H1 (cell line): ENCODE results near the gene RBM8A. TPM values are rescaled to one million over a fixed set of nuclear protein-coding genes. Genes with fewer than 3 reads are reported as not detected.

Source experiments
- CTCF ChIA-PET: fragments of 300-600 bp; sonication (Branson Sonifier 250); formaldehyde crosslinking; loops from one replicate; lab custom pipeline; 2021; ENCODE audit not compliant: partially characterized antibody; lab: Charles Lee
- POLR2A ChIA-PET: fragments of 300-600 bp; sonication (Branson Sonifier 250); formaldehyde crosslinking; loops from one replicate; lab custom pipeline; 2021; ENCODE audit warnings: inconsistent platforms; ENCODE audit not compliant: partially characterized antibody; lab: Charles Lee
- DNase-seq, 2 experiments: peaks; one replicate each; pipeline versions ENCODE4 v3.0.0 to v3.0.0-alpha.2; 2010 to 2022; ENCODE audit warnings: low spot score in 2 of 2, low read depth in 1 of 2, mixed read lengths in 1 of 2
- FAIRE-seq: peaks from 2 replicates; lab custom pipeline; 2011; peaks lifted over from hg19 to GRCh38; lab: Jason Lieb, UNC
- H2AFZ ChIP-seq: 2 replicates; pipeline ENCODE4 v1.8.1; 2012; ENCODE audit warnings: low read length, inconsistent platforms
- H2AK5ac ChIP-seq: 2 replicates; pipeline ENCODE4 v1.6.1; 2013; ENCODE audit warnings: low read depth, low read length
- H2BK120ac ChIP-seq: replicated peaks from 2 replicates; pipeline ENCODE3; 2013; ENCODE audit warnings: low read depth, low read length, inconsistent platforms
- H2BK12ac ChIP-seq: 2 replicates; pipeline ENCODE4 v1.6.1; 2013; ENCODE audit warnings: low read depth, low read length
- H2BK15ac ChIP-seq: 2 replicates; pipeline ENCODE4 v1.6.1; 2013; ENCODE audit warnings: low read length
- H2BK20ac ChIP-seq: 2 replicates; pipeline ENCODE4 v1.6.1; 2013; ENCODE audit warnings: low read length
- H2BK5ac ChIP-seq: 2 replicates; pipeline ENCODE4 v1.6.1; 2013; ENCODE audit warnings: low read depth, low read length
- H3K14ac ChIP-seq: 2 replicates; pipeline ENCODE4 v1.6.1; 2013; ENCODE audit warnings: inconsistent platforms; ENCODE audit not compliant: insufficient read length
- H3K18ac ChIP-seq: 2 replicates; pipeline ENCODE4 v1.6.1; 2013; ENCODE audit warnings: low read length; ENCODE audit errors: extremely low read depth
- H3K23ac ChIP-seq: 2 replicates; pipeline ENCODE4 v1.6.1; 2013; ENCODE audit warnings: inconsistent platforms; ENCODE audit not compliant: insufficient read length
- H3K23me2 ChIP-seq: 2 replicates; pipeline ENCODE4 v1.6.1; 2013; ENCODE audit warnings: low read depth, low read length
- H3K27ac ChIP-seq: 2 replicates; pipeline ENCODE4 v1.6.1; 2011; ENCODE audit warnings: low read depth, low read length, inconsistent platforms
- H3K27me3 ChIP-seq, 4 experiments: replicated peaks in 1 of 4; 1 replicate in 1 of 4; 2 replicates in 3 of 4; pipeline versions ENCODE4 v1.6.1 to v1.8.1; 2011 to 2013; ENCODE audit warnings: low read length in 3 of 4, mild to moderate bottlenecking in 3 of 4, inconsistent platforms in 2 of 4, mixed read lengths in 2 of 4, moderate library complexity in 1 of 4; ENCODE audit not compliant: control insufficient read depth in 3 of 4, insufficient read depth in 3 of 4; ENCODE audit errors: extremely low read depth in 1 of 4
- H3K36me3 ChIP-seq, 4 experiments: 2 replicates each; pipeline versions ENCODE4 v1.6.1 to v1.8.1; 2011 to 2013; ENCODE audit warnings: mild to moderate bottlenecking in 4 of 4, low read length in 3 of 4, moderate library complexity in 2 of 4, control low read depth in 1 of 4, inconsistent platforms in 1 of 4; ENCODE audit not compliant: insufficient read depth in 4 of 4, control insufficient read depth in 2 of 4
- H3K4ac ChIP-seq: replicated peaks from 2 replicates; pipeline ENCODE3; 2013; ENCODE audit warnings: low read length, low read depth, mixed read lengths, inconsistent platforms; ENCODE audit not compliant: insufficient read length
- H3K4me1 ChIP-seq, 4 experiments: replicated peaks in 1 of 4; 1 replicate in 1 of 4; 2 replicates in 3 of 4; pipeline versions ENCODE4 v1.6.1 to v1.8.1; 2011 to 2013; ENCODE audit warnings: low read length in 3 of 4, inconsistent platforms in 2 of 4, mixed read lengths in 1 of 4; ENCODE audit not compliant: insufficient read depth in 4 of 4, control insufficient read depth in 3 of 4
- H3K4me2 ChIP-seq, 2 experiments: 2 replicates each; pipeline versions ENCODE4 v1.6.1 to v1.8.1; 2011 to 2013; ENCODE audit warnings: low read depth in 2 of 2, low read length in 2 of 2, control low read depth in 1 of 2, inconsistent platforms in 1 of 2, mild to moderate bottlenecking in 1 of 2; ENCODE audit not compliant: insufficient read depth in 1 of 2
- H3K4me3 ChIP-seq, 4 experiments: fragments of 200-600, 300-600 bp in 1 of 4; sonication (generic), shearing (Covaris generic), sonication (Bioruptor Twin) in 1 of 4; 2 replicates each; pipeline versions ENCODE4 v1.5.1 to v1.8.1; 2011 to 2016; ENCODE audit warnings: low read length in 4 of 4, low read depth in 3 of 4, control low read depth in 2 of 4, inconsistent platforms in 2 of 4, mild to moderate bottlenecking in 2 of 4, mixed read lengths in 1 of 4, moderate library complexity in 1 of 4; ENCODE audit not compliant: insufficient read depth in 2 of 4; ENCODE audit errors: extremely low read depth in 1 of 4
- H3K56ac ChIP-seq: replicated peaks from 2 replicates; pipeline ENCODE3; 2013; ENCODE audit warnings: low read depth, mild to moderate bottlenecking, mixed read lengths, low read length, inconsistent platforms; ENCODE audit not compliant: insufficient read length
- H3K79me1 ChIP-seq: 2 replicates; pipeline ENCODE4 v1.6.1; 2013; ENCODE audit warnings: low read depth, low read length, control low read depth
- H3K79me2 ChIP-seq, 2 experiments: 2 replicates each; pipeline versions ENCODE4 v1.6.1 to v1.8.1; 2012 to 2013; ENCODE audit warnings: low read length in 2 of 2, mild to moderate bottlenecking in 2 of 2, inconsistent platforms in 1 of 2; ENCODE audit not compliant: insufficient read depth in 2 of 2, control insufficient read depth in 1 of 2
- H3K9ac ChIP-seq, 4 experiments: replicated peaks in 1 of 4; 1 replicate in 1 of 4; 2 replicates in 3 of 4; pipeline versions ENCODE4 v1.6.1 to v1.8.1; 2011 to 2013; ENCODE audit warnings: low read depth in 3 of 4, low read length in 3 of 4, control low read depth in 2 of 4, mild to moderate bottlenecking in 2 of 4, moderate library complexity in 2 of 4, inconsistent platforms in 1 of 4; ENCODE audit errors: extremely low read depth in 1 of 4
- H3K9me3 ChIP-seq, 2 experiments: 2 replicates each; pipeline versions ENCODE4 v1.6.1 to v1.8.1; 2012 to 2013; ENCODE audit warnings: mild to moderate bottlenecking in 2 of 2, moderate library complexity in 2 of 2, control low read depth in 1 of 2, inconsistent platforms in 1 of 2, low read depth in 1 of 2, low read length in 1 of 2, mixed read lengths in 1 of 2; ENCODE audit not compliant: insufficient read depth in 2 of 2
- H4K20me1 ChIP-seq, 2 experiments: replicated peaks in 1 of 2; 2 replicates each; pipeline versions ENCODE3 to v1.8.1; 2011 to 2013; ENCODE audit warnings: inconsistent platforms in 2 of 2, low read length in 2 of 2, mild to moderate bottlenecking in 1 of 2; ENCODE audit not compliant: insufficient read depth in 2 of 2, control insufficient read depth in 1 of 2
- H4K5ac ChIP-seq: 2 replicates; pipeline ENCODE4 v1.6.1; 2013; ENCODE audit warnings: low read length, low read depth, mixed read lengths, inconsistent platforms; ENCODE audit not compliant: insufficient read length
- H4K8ac ChIP-seq: 2 replicates; pipeline ENCODE4 v1.8.0; 2013; ENCODE audit warnings: mild to moderate bottlenecking, moderate library complexity, low read length, inconsistent platforms; ENCODE audit not compliant: insufficient read depth; ENCODE audit errors: extremely low read depth
- H4K91ac ChIP-seq: replicated peaks from 2 replicates; pipeline ENCODE3; 2013; ENCODE audit warnings: low read length, mixed read lengths, inconsistent platforms; ENCODE audit not compliant: insufficient read length
- ATF2 ChIP-seq: IDR thresholded peaks from 2 replicates; pipeline ENCODE4 v1.6.1; 2012; ENCODE audit warnings: low read length, inconsistent platforms
- CREB1 ChIP-seq: IDR thresholded peaks from 2 replicates; pipeline ENCODE4 v1.6.1; 2012; ENCODE audit warnings: inconsistent platforms
- GABPA ChIP-seq: IDR thresholded peaks from 2 replicates; pipeline ENCODE4 v1.6.1; 2011; ENCODE audit warnings: mild to moderate bottlenecking, low read length, moderate library complexity, borderline replicate concordance; ENCODE audit not compliant: insufficient read depth
- HDAC2 ChIP-seq, 2 experiments: fragments of 300-600 bp in 1 of 2; sonication (generic) in 1 of 2; IDR thresholded peaks; 2 replicates each; pipeline ENCODE4 v1.6.1; 2011 to 2012; ENCODE audit warnings: low read depth in 2 of 2, low read length in 2 of 2, mild to moderate bottlenecking in 2 of 2, moderate library complexity in 2 of 2, borderline replicate concordance in 1 of 2, inconsistent platforms in 1 of 2
- HDAC6 ChIP-seq: IDR thresholded peaks from one replicate; pipeline ENCODE4 v1.7.1; 2012; ENCODE audit warnings: low read depth, mild to moderate bottlenecking, inconsistent platforms, low read length, moderate library complexity
- KDM1A ChIP-seq: fragments of 200-600, 300-600 bp; sonication (generic); IDR thresholded peaks from 2 replicates; pipeline ENCODE4 v1.7.1; 2016; ENCODE audit warnings: mild to moderate bottlenecking, low read length, borderline replicate concordance
- NRF1 ChIP-seq: IDR thresholded peaks from 2 replicates; pipeline ENCODE4 v1.6.1; 2011; ENCODE audit warnings: mild to moderate bottlenecking, low read depth, low read length, improper control_type of control experiment
- POLR2A ChIP-seq, 2 experiments: IDR thresholded peaks; 1 replicate in 1 of 2; 2 replicates in 1 of 2; pipeline ENCODE4 v1.6.1; 2011; ENCODE audit warnings: low read depth in 2 of 2, low read length in 2 of 2, mild to moderate bottlenecking in 2 of 2; ENCODE audit errors: control extremely low read depth in 1 of 2
- POLR2AphosphoS5 ChIP-seq: IDR thresholded peaks from 2 replicates; pipeline ENCODE4 v1.6.1; 2011; ENCODE audit warnings: low read depth, low read length
- SIX5 ChIP-seq: IDR thresholded peaks from 2 replicates; pipeline ENCODE4 v1.6.1; 2011; ENCODE audit warnings: mild to moderate bottlenecking, low read depth, low read length
- SP2 ChIP-seq: IDR thresholded peaks from 2 replicates; pipeline ENCODE4 v1.6.1; 2012; ENCODE audit warnings: mild to moderate bottlenecking, low read length, inconsistent platforms
- USF2 ChIP-seq: IDR thresholded peaks from 2 replicates; pipeline ENCODE4 v1.6.1; 2011; ENCODE audit warnings: low read length, improper control_type of control experiment
- WGBS, 2 experiments: shearing (Covaris generic) in 1 of 2; methylation state at CpG; one replicate each; pipeline versions ENCODE4 v1.1.6 to v1.1.7; 2013 to 2015; ENCODE audit warnings: low lambda C conversion rate in 2 of 2, mixed read lengths in 2 of 2, inconsistent platforms in 1 of 2, low coverage in 1 of 2, missing lambda C conversion rate in 1 of 2; ENCODE audit not compliant: insufficient replicate concordance in 2 of 2, insufficient coverage in 1 of 2, insufficient read length in 1 of 2; ENCODE audit errors: extremely low coverage in 1 of 2, missing lambda C conversion rate in 1 of 2; 5-methylcytosine and 5-hydroxymethylcytosine counted together
- polyA plus RNA-seq, 7 experiments: library from polyadenylated mRNA; depleted of rRNA in 3 of 7; stranded (reverse) in 5 of 7; unstranded in 2 of 7; fragments of >200 nt in 5 of 7; fragments of 200-250 nt in 2 of 7; gene quantifications; 1 replicate in 5 of 7; 2 replicates in 1 of 7; 4 replicates in 1 of 7; pipeline versions ENCODE4 v1.2.1 to v1.2.3, GENCODE V29; 2011 to 2013; ENCODE audit warnings: missing spikeins in 2 of 7, mixed read lengths in 2 of 7
- total RNA-seq: library from RNA; stranded (reverse); fragmentation: NEBNext Ultra II Directional; extraction: Animal tissue kit (Norgen Biotek cat#: 25700); gene quantifications from 2 replicates; pipeline ENCODE4 v1.2.1, GENCODE V29; 2021

The RBM8A gene
- total and polyA plus RNA-seq, 2 of the 8 experiments (the other 6 are each of a cell fraction or from before 2014, with no cell fraction given): 125 to 216 TPM

GRCh38 chr1:145955436-145955835, 28.2 kb upstream of the RBM8A start:
- Histone ChIP-seq H3K23ac (no peak overlapping the region), H3K9ac (no peak overlapping the region), H4K20me1 (peaks cover 0 to 2% of the 10 kb centered on the region in 2 experiments), H4K8ac (no peak overlapping the region), H3K79me2 (no peaks in the 10 kb centered on the region), H2BK12ac (no peak overlapping the region), H3K79me1 (no peaks in the 10 kb centered on the region), H2AK5ac (no peak overlapping the region), H3K14ac (no peak overlapping the region), H3K27ac (no peak overlapping the region), H4K5ac (no peak overlapping the region), H3K27me3 (peaks cover 5 to 47% (median 34%) of the 10 kb centered on the region in 4 experiments), H3K4me2 (no peak overlapping the region), H2AFZ (no peak overlapping the region), H2BK5ac (no peak overlapping the region), H4K91ac (no peak overlapping the region), H3K9me3 (no peaks in the 10 kb centered on the region), H3K36me3 (no peaks in the 10 kb centered on the region), H3K23me2 (peaks cover 6% of the 10 kb centered on the region), H2BK15ac (no peak overlapping the region), H3K18ac (no peak overlapping the region), H3K56ac (no peak overlapping the region), H2BK20ac (no peak overlapping the region), H3K4me3 (no peak overlapping the region), H3K4ac (no peak overlapping the region), H2BK120ac (no peak overlapping the region), H3K4me1 (peaks cover 0 to 8% (median 0%) of the 10 kb centered on the region in 4 experiments; a peak in 3 of 7 replicates)
- ChIA-PET POLR2A (interaction anchor here (0.7 kb wide), 1 partner anchor 29 kb away, joined by 3 read pairs; no protein-coding TSS in a partner anchor), CTCF (no interaction called here)
- 69% methylated on average over 2 of the region's 2 CpGs; no CpG with 5 or more reads in 1 of the 2 experiments for WGBS, 2 experiments
- DNase-seq (no peak), FAIRE-seq (no peak)
- TF ChIP-seq HDAC6: no peak
- no peak for TF ChIP-seq KDM1A
- no peak for TF ChIP-seq NRF1
- no peak for TF ChIP-seq SP2
- TF ChIP-seq CREB1: no peak
- TF ChIP-seq ATF2: no peak
- no peak for TF ChIP-seq USF2
- no peak for TF ChIP-seq SIX5
- TF ChIP-seq GABPA: no peak
- TF ChIP-seq HDAC2 (IDR thresholded peaks at IDR 0.05; ENCODE audit: borderline replicate concordance in 1 of 2, low read depth in 2 of 2, low read length in 2 of 2): no peak
- no peak for TF ChIP-seq POLR2A (IDR thresholded peaks at IDR 0.05; ENCODE audit: control extremely low read depth in 1 of 2, low read depth in 2 of 2, low read length in 2 of 2)
- no peak for TF ChIP-seq POLR2AphosphoS5
